ENCODE data around the gene IGFALS.

The IGFALS gene

GRCh38 chr16:1792836-1793577 is 498 bp downstream of the IGFALS start:
- no peak overlapping the region for H3K4me3 ChIP-seq (ENCODE audit: low read depth, low read length)
- no peak for TF ChIP-seq CTCF (IDR thresholded peaks at IDR 0.05; ENCODE audit: insufficient read depth, low read depth, low read length, missing control alignments)
- no peak for DNase-seq (ENCODE audit: low read depth)

GRCh38 chr16:1791943-1792812 is 1.3 kb downstream of the IGFALS start:
- no peak for TF ChIP-seq CTCF (IDR thresholded peaks at IDR 0.05; ENCODE audit: insufficient read depth, low read depth, low read length, missing control alignments)
- no peak overlapping the region for H3K4me3 ChIP-seq (ENCODE audit: low read depth, low read length)
- DNase-seq (ENCODE audit: low read depth): no peak

GRCh38 chr16:1791256-1791942 is 2.1 kb downstream of the IGFALS start:
- TF ChIP-seq CTCF (IDR thresholded peaks at IDR 0.05; ENCODE audit: insufficient read depth, low read depth, low read length, missing control alignments): no peak
- H3K4me3 ChIP-seq (ENCODE audit: low read depth, low read length): no peak overlapping the region
- DNase-seq (ENCODE audit: low read depth): no peak

- no peak overlapping the region for H3K4me3 ChIP-seq (ENCODE audit: low read depth, low read length)
- TF ChIP-seq CTCF (IDR thresholded peaks at IDR 0.05; ENCODE audit: insufficient read depth, low read depth, low read length, missing control alignments): no peak
- no peak for DNase-seq (ENCODE audit: low read depth)
Measured at GRCh38 chr16:1790611-1791255, 2.8 kb downstream of the IGFALS start.

GRCh38 chr16:1790261-1790610 is 3.3 kb downstream of the IGFALS start:
- no peak for DNase-seq (ENCODE audit: low read depth)
- TF ChIP-seq CTCF (IDR thresholded peaks at IDR 0.05; ENCODE audit: insufficient read depth, low read depth, low read length, missing control alignments): no peak
- no peak overlapping the region for H3K4me3 ChIP-seq (ENCODE audit: low read depth, low read length)

GRCh38 chr16:1789643-1790045 is 3.9 kb downstream of the IGFALS start:
- TF ChIP-seq CTCF (IDR thresholded peaks at IDR 0.05; ENCODE audit: insufficient read depth, low read depth, low read length, missing control alignments): no peak
- H3K4me3 ChIP-seq (ENCODE audit: low read depth, low read length): no peak overlapping the region
- no peak for DNase-seq (ENCODE audit: low read depth)
